ENCODE data around the gene CGB2.

Gene CGB2

DNA sequence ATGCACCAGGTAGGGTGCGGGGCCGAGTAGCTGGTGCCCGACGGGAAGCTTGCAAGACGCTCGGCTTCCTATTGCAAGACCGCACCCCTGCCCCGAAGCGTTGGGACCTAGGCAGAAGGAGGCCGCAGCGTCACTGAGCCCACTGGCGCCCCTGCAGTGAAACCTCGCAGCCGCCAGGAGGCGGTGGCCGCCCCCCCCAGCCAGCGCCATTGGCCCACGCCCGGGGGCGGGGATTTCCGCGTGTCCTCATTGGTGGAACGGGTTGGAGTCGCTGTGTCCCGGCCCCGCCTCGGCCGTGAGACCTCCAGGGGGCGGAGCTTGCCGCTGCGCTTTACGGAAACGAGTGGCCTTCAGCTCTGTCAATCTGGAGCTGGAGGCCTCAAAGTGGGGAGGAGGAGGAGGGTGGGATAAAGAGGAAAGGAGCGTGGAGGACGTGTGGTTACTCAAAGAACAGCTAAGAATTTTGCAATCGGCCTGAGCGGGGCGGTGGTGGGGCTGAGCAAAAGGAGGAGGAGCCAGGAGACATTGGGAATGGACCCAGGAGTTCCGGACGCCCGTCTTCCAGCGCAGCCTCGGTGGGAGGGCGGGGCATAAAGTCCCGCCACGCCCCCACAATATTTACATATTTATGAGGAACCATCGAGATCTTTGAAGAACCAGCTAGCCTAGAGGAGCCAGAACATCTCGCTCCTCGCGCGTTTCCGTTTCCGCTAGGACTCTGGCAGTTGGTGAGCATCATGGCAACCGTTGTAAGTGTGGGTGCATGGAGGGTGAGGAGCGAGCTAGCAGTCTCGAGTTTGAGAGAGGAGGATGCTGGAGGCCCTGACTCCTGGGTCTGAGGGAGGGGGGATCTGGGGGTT lies 38.3 kb upstream of the CGB2 start, which contains the start of the genes GYS1 and RUVBL2:
GYS1 (minus strand) TSS at position 135 of the 860 bp plus-strand sequence. CDS start 197 bp downstream, outside the sequence.
RUVBL2 (plus strand) TSS at position 713 of the 860 bp plus-strand sequence; CDS start at position 738, 25 bp downstream.
- peak within 1 kb of the TSS; percentile 13 for H2AK5ac ChIP-seq (ENCODE audit: low read length, severe bottlenecking)
- peak within 1 kb of the TSS; percentile 1 for H2BK15ac ChIP-seq (ENCODE audit: low read depth, poor library complexity, severe bottlenecking)
- WGBS = under 1% methylated on average over 56 of the region's 56 CpGs
- H3K27me3 ChIP-seq (ENCODE audit: control insufficient read depth in 1 of 2, insufficient read depth in 1 of 2, low read length in 2 of 2) = no peaks in the 10 kb centered on the region
- peak within 1 kb of the TSS; percentile 66 for H4K91ac ChIP-seq (ENCODE audit: low read length)
- H3K4me2 ChIP-seq (ENCODE audit: low read length, poor library complexity, severe bottlenecking) = peak within 1 kb of the TSS; percentile 90
- H3K27ac ChIP-seq (ENCODE audit: low read length, poor library complexity, severe bottlenecking) = peak within 1 kb of the TSS; percentile 91
- no peaks in the 10 kb centered on the region for H3K9me3 ChIP-seq (ENCODE audit: control insufficient read depth, low read length)
- peak within 1 kb of the TSS; percentile 38 for H4K8ac ChIP-seq (ENCODE audit: low read length)
- H3K4ac ChIP-seq (ENCODE audit: low read depth in 1 of 2, low read length in 2 of 2) = peak within 1 kb of the TSS; percentile 27 to 89
- DNase-seq = peak; percentile 100
- H2BK12ac ChIP-seq (ENCODE audit: low read length in 2 of 2) = peak within 1 kb of the TSS in 1 of 2 experiments; percentile 90
- H3K9ac ChIP-seq (ENCODE audit: low read length) = peak within 1 kb of the TSS; percentile 97
- H2AFZ ChIP-seq (ENCODE audit: low read depth, low read length) = peak within 1 kb of the TSS; percentile 29
- H3K4me3 ChIP-seq (ENCODE audit: insufficient read depth in 1 of 2, low read depth in 1 of 2, low read length in 2 of 2) = peak within 1 kb of the TSS; percentile 75 to 97
- H3K4me1 ChIP-seq (ENCODE audit: control insufficient read depth, insufficient read depth, low read depth, low read length) = peaks cover 31% of the 10 kb centered on the region
- H3K36me3 ChIP-seq (ENCODE audit: control insufficient read depth in 1 of 2, insufficient read depth in 2 of 2, low read depth in 1 of 2, low read length in 2 of 2) = peaks cover 17 to 30% of the 10 kb centered on the region in 2 experiments
- H2BK5ac ChIP-seq (ENCODE audit: low read depth, low read length, poor library complexity, severe bottlenecking) = peak within 1 kb of the TSS; percentile 20
- peak within 1 kb of the TSS in 1 of 2 experiments; percentile 90 for H3K23ac ChIP-seq (ENCODE audit: low read length in 2 of 2)
- H3K18ac ChIP-seq (ENCODE audit: low read depth in 1 of 2, low read length in 2 of 2) = peak within 1 kb of the TSS; percentile 75 to 98
- H2BK120ac ChIP-seq (ENCODE audit: low read depth, low read length) = no peak within 1 kb of the TSS
- peak within 1 kb of the TSS in 1 of 2 experiments; percentile 45 for H3K14ac ChIP-seq (ENCODE audit: low read length in 2 of 2)
- peaks cover 23% of the 10 kb centered on the region for H3K79me1 ChIP-seq (replicated peaks; ENCODE audit: low read length, poor library complexity, severe bottlenecking)

DNA sequence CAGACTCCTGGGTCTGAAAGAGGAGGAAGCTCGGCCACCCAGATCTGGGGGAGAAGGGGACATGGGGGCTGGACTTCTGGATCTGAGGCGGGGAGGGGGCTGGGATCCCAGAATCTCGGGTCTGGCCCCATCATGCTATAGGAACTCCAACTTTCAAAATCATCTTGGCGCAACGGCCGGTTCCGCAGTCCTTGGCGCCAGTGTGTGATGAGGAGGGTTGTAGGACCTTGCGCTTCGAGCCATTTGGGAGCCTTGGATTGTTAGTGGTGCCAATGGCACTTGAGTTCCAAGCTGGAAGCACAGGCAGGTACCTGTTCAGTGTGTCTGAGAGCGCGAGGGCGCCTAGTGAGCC lies 37.7 kb upstream of the CGB2 start:
- Histone ChIP-seq H4K91ac (ENCODE audit: low read length) (no peak overlapping the region), H3K79me1 (replicated peaks; ENCODE audit: low read length, poor library complexity, severe bottlenecking) (peaks cover 20% of the 10 kb centered on the region), H2BK15ac (ENCODE audit: low read depth, poor library complexity, severe bottlenecking) (no peak overlapping the region), H2AK5ac (ENCODE audit: low read length, severe bottlenecking) (peak overlapping the region; percentile 13), H3K4ac (ENCODE audit: low read depth in 1 of 2, low read length in 2 of 2) (peak overlapping the region in 1 of 2 experiments; percentile 55), H3K4me2 (ENCODE audit: low read length, poor library complexity, severe bottlenecking) (peak overlapping the region; percentile 90), H3K4me1 (ENCODE audit: control insufficient read depth, insufficient read depth, low read depth, low read length) (peaks cover 31% of the 10 kb centered on the region), H2AFZ (ENCODE audit: low read depth, low read length) (no peak overlapping the region), H4K8ac (ENCODE audit: low read length) (peak overlapping the region; percentile 38), H3K14ac (ENCODE audit: low read length in 2 of 2) (no peak overlapping the region), H2BK12ac (ENCODE audit: low read length in 2 of 2) (peak overlapping the region in 1 of 2 experiments; percentile 10), H2BK5ac (ENCODE audit: low read depth, low read length, poor library complexity, severe bottlenecking) (no peak overlapping the region), H3K27ac (ENCODE audit: low read length, poor library complexity, severe bottlenecking) (peak overlapping the region; percentile 35), H3K23ac (ENCODE audit: low read length in 2 of 2) (peak overlapping the region in 1 of 2 experiments; percentile 35), H2BK120ac (ENCODE audit: low read depth, low read length) (no peak overlapping the region), H3K4me3 (ENCODE audit: insufficient read depth in 1 of 2, low read depth in 1 of 2, low read length in 2 of 2) (peak overlapping the region; percentile 70 to 97), H3K9me3 (ENCODE audit: control insufficient read depth, low read length) (no peaks in the 10 kb centered on the region), H3K9ac (ENCODE audit: low read length) (peak overlapping the region; percentile 97), H3K36me3 (ENCODE audit: control insufficient read depth in 1 of 2, insufficient read depth in 2 of 2, low read depth in 1 of 2, low read length in 2 of 2) (peaks cover 11 to 26% of the 10 kb centered on the region in 2 experiments), H3K18ac (ENCODE audit: low read depth in 1 of 2, low read length in 2 of 2) (no peak overlapping the region), H3K27me3 (ENCODE audit: control insufficient read depth in 1 of 2, insufficient read depth in 1 of 2, low read length in 2 of 2) (no peaks in the 10 kb centered on the region)
- DNase-seq = no peak
- WGBS = 5% methylated on average over 11 of the region's 13 CpGs

DNA sequence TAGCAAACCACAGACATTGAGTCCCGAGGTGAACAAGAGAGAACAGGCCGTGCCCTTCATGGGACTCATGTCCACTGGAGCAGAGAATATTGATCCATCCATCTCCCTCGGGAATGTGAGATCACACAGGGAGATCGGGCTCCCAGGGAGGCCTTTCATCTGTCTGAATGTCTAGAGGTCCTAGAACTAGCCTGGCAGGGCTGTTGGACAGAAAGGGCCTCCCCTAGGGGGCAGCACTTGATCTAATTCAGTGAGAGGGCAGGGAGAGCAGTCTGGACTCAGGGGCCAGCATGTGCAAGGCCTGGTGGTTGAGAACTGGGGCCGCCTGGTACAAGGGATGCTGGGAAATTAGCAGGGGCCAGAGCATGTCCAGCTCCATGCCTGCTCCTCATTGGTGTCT lies 33.7 kb upstream of the CGB2 start:
- H2AK5ac ChIP-seq (ENCODE audit: low read length, severe bottlenecking) = no peak overlapping the region
- no peak overlapping the region for H3K23ac ChIP-seq (ENCODE audit: low read length in 2 of 2)
- peak overlapping the region; percentile 34 for H3K27ac ChIP-seq (ENCODE audit: low read length, poor library complexity, severe bottlenecking)
- no peak overlapping the region for H2BK5ac ChIP-seq (ENCODE audit: low read depth, low read length, poor library complexity, severe bottlenecking)
- H3K4me1 ChIP-seq (ENCODE audit: control insufficient read depth, insufficient read depth, low read depth, low read length) = peaks cover 16% of the 10 kb centered on the region
- H3K79me1 ChIP-seq (replicated peaks; ENCODE audit: low read length, poor library complexity, severe bottlenecking) = peaks cover 22% of the 10 kb centered on the region
- H2BK12ac ChIP-seq (ENCODE audit: low read length in 2 of 2) = no peak overlapping the region
- peak; percentile 70 for DNase-seq
- H3K4me3 ChIP-seq (ENCODE audit: insufficient read depth in 1 of 2, low read depth in 1 of 2, low read length in 2 of 2) = no peak overlapping the region
- H3K27me3 ChIP-seq (ENCODE audit: control insufficient read depth in 1 of 2, insufficient read depth in 1 of 2, low read length in 2 of 2) = no peaks in the 10 kb centered on the region
- 86% methylated on average over 5 of the region's 5 CpGs for WGBS
- H3K4me2 ChIP-seq (ENCODE audit: low read length, poor library complexity, severe bottlenecking) = no peak overlapping the region
- H2AFZ ChIP-seq (ENCODE audit: low read depth, low read length) = no peak overlapping the region
- H3K4ac ChIP-seq (ENCODE audit: low read depth in 1 of 2, low read length in 2 of 2) = peak overlapping the region in 1 of 2 experiments; percentile 27
- no peak overlapping the region for H2BK15ac ChIP-seq (ENCODE audit: low read depth, poor library complexity, severe bottlenecking)
- no peak overlapping the region for H4K8ac ChIP-seq (ENCODE audit: low read length)
- H3K9me3 ChIP-seq (ENCODE audit: control insufficient read depth, low read length) = no peaks in the 10 kb centered on the region
- H3K18ac ChIP-seq (ENCODE audit: low read depth in 1 of 2, low read length in 2 of 2) = no peak overlapping the region
- no peak overlapping the region for H2BK120ac ChIP-seq (ENCODE audit: low read depth, low read length)
- no peak overlapping the region for H3K14ac ChIP-seq (ENCODE audit: low read length in 2 of 2)
- peaks cover 6% of the 10 kb centered on the region in 2 experiments for H3K36me3 ChIP-seq (ENCODE audit: control insufficient read depth in 1 of 2, insufficient read depth in 2 of 2, low read depth in 1 of 2, low read length in 2 of 2)
- no peak overlapping the region for H4K91ac ChIP-seq (ENCODE audit: low read length)
- H3K9ac ChIP-seq (ENCODE audit: low read length) = no peak overlapping the region

Measured in mesenchymal stem cell (in vitro differentiated cells and primary cell).